IMR-90 (cell line): ENCODE data around the gene TRIM17. TPM values are rescaled to one million over a fixed set of nuclear protein-coding genes. Genes with fewer than 3 reads are reported as not detected.
A peak's percentile ranks its signal among the peaks of the same experiment; 100 is the strongest.

Experiments
- ATAC-seq: fragments of 200-7000 bp; cut with Tn5 transposase; 2 replicates; pipeline ENCODE4 v1.9.1; 2020; ENCODE audit warnings: low read depth, mild to moderate bottlenecking, moderate library complexity
- BruUV-seq: library from RNA; stranded (reverse); fragments of 400-500 nt; replicated peaks from 2 replicates; lab custom pipeline; 2021; lab: Mats Ljungman, UMichigan
- CTCF ChIA-PET: fragments of 300-600 bp; formaldehyde crosslinking; extraction: SDS; loops from one replicate; lab custom pipeline; 2021; ENCODE audit warnings: antibody characterized with exemption; lab: Yijun Ruan, JAX
- POLR2A ChIA-PET: fragments of 300-600 bp; sonication (Branson Sonifier 250); formaldehyde crosslinking; loops from one replicate; lab custom pipeline; 2022; ENCODE audit warnings: antibody characterized with exemption; ENCODE audit not compliant: unreplicated experiment; lab: Charles Lee
- DNase-seq: peaks from one replicate; pipeline ENCODE4 v3.0.0; 2013
- H2AFZ ChIP-seq: replicated peaks from 2 replicates; pipeline ENCODE3; 2013; ENCODE audit warnings: low read length, mild to moderate bottlenecking; ENCODE audit not compliant: poor library complexity
- H2AK5ac ChIP-seq: 2 replicates; pipeline ENCODE4 v1.6.1; 2013; ENCODE audit warnings: low read depth, low read length, inconsistent platforms
- H2AK9ac ChIP-seq: replicated peaks from 2 replicates; pipeline ENCODE3; 2013; ENCODE audit warnings: mild to moderate bottlenecking, low read depth, low read length, moderate library complexity; ENCODE audit not compliant: poor library complexity
- H2BK120ac ChIP-seq: 2 replicates; pipeline ENCODE4 v1.6.1; 2013; ENCODE audit warnings: low read depth, low read length, inconsistent platforms
- H2BK15ac ChIP-seq: 3 replicates; pipeline ENCODE4 v1.6.1; 2013; ENCODE audit warnings: low read depth, low read length, inconsistent platforms
- H2BK20ac ChIP-seq: 2 replicates; pipeline ENCODE4 v1.6.1; 2013; ENCODE audit warnings: low read depth, mild to moderate bottlenecking, inconsistent platforms, low read length, moderate library complexity
- H2BK5ac ChIP-seq: 2 replicates; pipeline ENCODE4 v1.6.1; 2013; ENCODE audit warnings: mild to moderate bottlenecking, low read depth, low read length, inconsistent platforms; ENCODE audit not compliant: poor library complexity, severe bottlenecking
- H3K14ac ChIP-seq: replicated peaks from 2 replicates; pipeline ENCODE4 v1.6.1; 2013; ENCODE audit warnings: low read depth, low read length, inconsistent platforms
- H3K18ac ChIP-seq: 2 replicates; pipeline ENCODE4 v1.6.1; 2013; ENCODE audit warnings: low read depth, low read length, control low read depth
- H3K23ac ChIP-seq: 2 replicates; pipeline ENCODE4 v1.6.1; 2013; ENCODE audit warnings: low read depth, low read length, inconsistent platforms
- H3K27ac ChIP-seq: 2 replicates; pipeline ENCODE4 v1.5.1; 2013; ENCODE audit warnings: mild to moderate bottlenecking, control low read depth, low read length; ENCODE audit not compliant: insufficient read depth
- H3K27me3 ChIP-seq: 2 replicates; pipeline ENCODE4 v1.6.1; 2013; ENCODE audit warnings: low read length; ENCODE audit not compliant: control insufficient read depth, insufficient read depth
- H3K36me3 ChIP-seq: 2 replicates; pipeline ENCODE4 v1.6.1; 2013; ENCODE audit warnings: low read length, mixed read lengths; ENCODE audit not compliant: control insufficient read depth, insufficient read depth
- H3K4ac ChIP-seq: 2 replicates; pipeline ENCODE4 v1.6.1; 2013; ENCODE audit warnings: low read depth, low read length, inconsistent platforms
- H3K4me1 ChIP-seq: 2 replicates; pipeline ENCODE4 v1.6.1; 2013; ENCODE audit warnings: low read length, mixed read lengths; ENCODE audit not compliant: control insufficient read depth, insufficient read depth
- H3K4me2 ChIP-seq: 2 replicates; pipeline ENCODE4 v1.6.1; 2013; ENCODE audit warnings: low read depth, mild to moderate bottlenecking, control low read depth, low read length, moderate library complexity
- H3K4me3 ChIP-seq: 2 replicates; pipeline ENCODE4 v1.5.1; 2013; ENCODE audit warnings: low read depth, mild to moderate bottlenecking, control low read depth, low read length, moderate library complexity; ENCODE audit not compliant: insufficient read depth
- H3K56ac ChIP-seq: 2 replicates; pipeline ENCODE4 v1.6.1; 2013; ENCODE audit warnings: low read length, inconsistent platforms; ENCODE audit not compliant: insufficient read depth; ENCODE audit errors: extremely low read depth
- H3K79me1 ChIP-seq, 2 experiments: 2 replicates each; pipeline ENCODE4 v1.6.1; 2013; ENCODE audit warnings: low read length in 2 of 2, inconsistent platforms in 1 of 2, low read depth in 1 of 2
- H3K9ac ChIP-seq: 2 replicates; pipeline ENCODE4 v1.6.1; 2013; ENCODE audit warnings: low read depth, low read length, control low read depth
- H3K9me1 ChIP-seq: 2 replicates; pipeline ENCODE4 v1.6.1; 2013; ENCODE audit warnings: low read length, inconsistent platforms; ENCODE audit not compliant: insufficient read depth
- H3K9me3 ChIP-seq: 2 replicates; pipeline ENCODE4 v1.6.1; 2013; ENCODE audit warnings: low read length; ENCODE audit not compliant: control insufficient read depth, insufficient read depth
- H4K20me1 ChIP-seq: 2 replicates; pipeline ENCODE4 v1.6.1; 2013; ENCODE audit warnings: low read length, inconsistent platforms; ENCODE audit not compliant: insufficient read depth
- H4K5ac ChIP-seq: 2 replicates; pipeline ENCODE4 v1.6.1; 2013; ENCODE audit warnings: mild to moderate bottlenecking, low read depth, low read length, control low read depth
- H4K8ac ChIP-seq, 2 experiments: 2 replicates each; pipeline ENCODE4 v1.6.1; 2013; ENCODE audit warnings: low read depth in 2 of 2, low read length in 2 of 2, control low read depth in 1 of 2, inconsistent platforms in 1 of 2
- H4K91ac ChIP-seq: 2 replicates; pipeline ENCODE4 v1.6.1; 2013; ENCODE audit warnings: low read depth, low read length, inconsistent platforms; ENCODE audit not compliant: insufficient read depth
- BHLHE40 ChIP-seq: fragments of 150-350 bp; IDR thresholded peaks from 2 replicates; pipeline ENCODE4 v1.6.1; 2016; ENCODE audit warnings: mild to moderate bottlenecking, low read depth, low read length
- CHD1 ChIP-seq: IDR thresholded peaks from 2 replicates; pipeline ENCODE4 v1.6.1; 2012; ENCODE audit warnings: low read depth, low read length, improper control_type of control experiment
- FOS ChIP-seq: fragments of 150-350 bp; IDR thresholded peaks from 2 replicates; pipeline ENCODE4 v1.6.1; 2016; ENCODE audit warnings: low read depth, low read length
- MAFK ChIP-seq: IDR thresholded peaks from 2 replicates; pipeline ENCODE4 v1.6.1; 2012; ENCODE audit warnings: low read depth, low read length, improper control_type of control experiment
- MXI1 ChIP-seq: IDR thresholded peaks from 2 replicates; pipeline ENCODE4 v1.6.1; 2012; ENCODE audit warnings: low read depth, mild to moderate bottlenecking, low read length, moderate library complexity, borderline replicate concordance
- NFE2L2 ChIP-seq: fragments of 150-350 bp; IDR thresholded peaks from 2 replicates; pipeline ENCODE4 v1.6.1; 2016; ENCODE audit warnings: low read depth, mild to moderate bottlenecking, low read length
- POLR2A ChIP-seq: IDR thresholded peaks from 2 replicates; pipeline ENCODE4 v1.6.1; 2012; ENCODE audit warnings: mild to moderate bottlenecking, low read depth, low read length
- RCOR1 ChIP-seq: IDR thresholded peaks from 2 replicates; pipeline ENCODE4 v1.6.1; 2012; ENCODE audit warnings: mild to moderate bottlenecking, low read length, improper control_type of control experiment; ENCODE audit not compliant: insufficient replicate concordance
- RFX5 ChIP-seq: IDR thresholded peaks from 2 replicates; pipeline ENCODE4 v1.8.0; 2012; ENCODE audit warnings: low read depth, mild to moderate bottlenecking, low read length, moderate library complexity
- SMC3 ChIP-seq: fragments of 150-350 bp; IDR thresholded peaks from 2 replicates; pipeline ENCODE4 v1.6.1; 2016; ENCODE audit warnings: low read depth, mild to moderate bottlenecking, antibody characterized with exemption, low read length, moderate library complexity
- WGBS, 2 experiments: methylation state at CpG; one replicate each; pipeline versions ENCODE4 v1.1.5 to v1.1.7; 2013; ENCODE audit warnings: missing lambda C conversion rate in 2 of 2; ENCODE audit not compliant: insufficient read length in 1 of 2; ENCODE audit errors: extremely low coverage in 2 of 2; 5-methylcytosine and 5-hydroxymethylcytosine counted together
- dilution Hi-C: fragments of 300-500 bp; cut with HindIII; formaldehyde crosslinking; loops from one replicate; pipeline ENCODE4 v1.14.3; 2018; ENCODE audit warnings: low sequenced_read_pairs; ENCODE audit not compliant: unreplicated experiment
- in situ Hi-C: fragments of 300-500 bp; cut with MboI; formaldehyde crosslinking; loops from 3 replicates; pipeline ENCODE4 v1.14.3; 2019; ENCODE audit warnings: low sequenced_read_pairs, inconsistent platforms, mixed read lengths
- intact Hi-C: fragments of 100-400 bp; cut with micrococcal nuclease; formaldehyde crosslinking; loops from 2 replicates; pipeline ENCODE4 v1.10.0; 2022
- polyA plus RNA-seq, 3 experiments: library from polyadenylated mRNA; depleted of rRNA; stranded (reverse); fragments of >200 nt; gene quantifications; 2 replicates each; pipeline ENCODE4 v1.2.3, GENCODE V29; 2012; ENCODE audit warnings: low replicate concordance in 1 of 3
- total RNA-seq: library from RNA; depleted of rRNA; stranded (reverse); fragments of >200 nt; gene quantifications from 2 replicates; pipeline ENCODE4 v1.2.3, GENCODE V29; 2012

The TRIM17 gene
- total and polyA plus RNA-seq, 2 of the 4 experiments (the other 2 are of a cell fraction): 0.39 TPM; not detected in 1

GRCh38 chr1:228369608-228370438 is 46.8 kb downstream of the TRIM17 start:
- intact Hi-C loops: no loop called here
- DNase-seq (no peak), ATAC-seq (no peak; the same call in 1 of the 2 replicates)
- no peaks in the 10 kb centered on the region for H3K9me3 ChIP-seq
- no peak overlapping the region for H3K14ac ChIP-seq
- H4K8ac ChIP-seq: no peak overlapping the region
- H3K4me1 ChIP-seq: peaks cover 7% of the 10 kb centered on the region; the same call in 1 of the 2 replicates
- WGBS, 2 experiments: 91% methylated on average over 13 of the region's 18 CpGs; no CpG with 5 or more reads in 1 of the 2 experiments
- H3K4ac ChIP-seq: no peak overlapping the region
- H4K91ac ChIP-seq: no peak overlapping the region
- no peak overlapping the region for H2BK20ac ChIP-seq
- CTCF ChIA-PET: no interaction called here
- POLR2A ChIA-PET: no interaction called here
- H2BK5ac ChIP-seq: no peak overlapping the region
- 0 out of 2 replicates have a peak overlapping the region, but pooled peaks have one; percentile 16 for H2AK5ac ChIP-seq
- in situ Hi-C loops: no loop called here
- H2AFZ ChIP-seq: no peak overlapping the region
- no peak overlapping the region for H2BK15ac ChIP-seq
- H3K23ac ChIP-seq: no peak overlapping the region
- no peak overlapping the region for H3K27ac ChIP-seq
- dilution Hi-C loops: no loop called here
- no peak overlapping the region for H3K4me2 ChIP-seq
- H3K79me1 ChIP-seq: no peaks in the 10 kb centered on the region
- no peaks in the 10 kb centered on the region for H4K20me1 ChIP-seq
- no peak overlapping the region for H3K9ac ChIP-seq
- no peaks in the 10 kb centered on the region for H3K9me1 ChIP-seq
- no peaks in the 10 kb centered on the region for H3K36me3 ChIP-seq
- H2BK120ac ChIP-seq: no peak overlapping the region
- H2AK9ac ChIP-seq: no peak overlapping the region
- no peak overlapping the region for H4K5ac ChIP-seq
- TF ChIP-seq SMC3 (no peak), RCOR1 (no peak), CHD1 (no peak), BHLHE40 (no peak), MAFK (no peak), POLR2A (no peak), NFE2L2 (no peak), FOS (no peak), RFX5 (no peak), MXI1 (no peak)
- no peak overlapping the region for H3K18ac ChIP-seq
- H3K56ac ChIP-seq: no peak overlapping the region
- no TSS peak for BruUV-seq
- no peak overlapping the region for H3K4me3 ChIP-seq
- 0 out of 2 replicates have a peak, but pooled peaks cover 3% of the 10 kb centered on the region for H3K27me3 ChIP-seq
